HFFc6 (cell line): Measurements from ENCODE around the gene LRRC1. TPM values are rescaled to one million over a fixed set of nuclear protein-coding genes. Genes with fewer than 3 reads are reported as not detected.

Experiments
- DNase-seq: peaks from one replicate; pipeline ENCODE4 v3.0.0-alpha.2; 2018
- H3K27ac Mint-ChIP-seq: 2 replicates; pipeline ENCODE4 v1.8.0; 2020; ENCODE audit warnings: mild to moderate bottlenecking, mixed read lengths
- H3K27me3 Mint-ChIP-seq: 2 replicates; pipeline ENCODE4 v1.8.0; 2021; ENCODE audit warnings: mild to moderate bottlenecking, moderate library complexity, mixed read lengths; ENCODE audit not compliant: insufficient read depth
- H3K36me3 Mint-ChIP-seq: 2 replicates; pipeline ENCODE4 v1.8.0; 2021; ENCODE audit warnings: low read depth, mixed read lengths
- H3K4me1 Mint-ChIP-seq: 2 replicates; pipeline ENCODE4 v1.8.0; 2020; ENCODE audit warnings: low read depth, mixed read lengths
- H3K4me3 Mint-ChIP-seq: 2 replicates; pipeline ENCODE4 v1.8.0; 2020; ENCODE audit warnings: mild to moderate bottlenecking, moderate library complexity, mixed read lengths
- H3K9me3 Mint-ChIP-seq: 2 replicates; pipeline ENCODE4 v1.8.0; 2020; ENCODE audit warnings: mild to moderate bottlenecking, mixed read lengths
- total RNA-seq, 6 experiments: library from RNA; stranded (reverse); fragmentation: NEBNext Ultra II Directional; extraction: Animal tissue kit (Norgen Biotek cat#: 25700); gene quantifications; 2 replicates in 1 of 6; 3 replicates in 5 of 6; pipeline ENCODE4 v1.2.3, GENCODE V29; 2021
- TF ChIP-seq, protein P1 (sequence below): fragments of 200-600 bp; sonication (generic); IDR thresholded peaks from 2 replicates; pipeline ENCODE4 v1.5.0; 2021; ENCODE audit warnings: antibody characterized with exemption, mild to moderate bottlenecking

The LRRC1 gene
- total RNA-seq, 6 experiments from 2014 or later: 9.3 to 12.0 (median 10.8) TPM

- H3K4me1 Mint-ChIP-seq: peaks cover 72% of the 10 kb centered on the region
- TF ChIP-seq, protein P1, sequence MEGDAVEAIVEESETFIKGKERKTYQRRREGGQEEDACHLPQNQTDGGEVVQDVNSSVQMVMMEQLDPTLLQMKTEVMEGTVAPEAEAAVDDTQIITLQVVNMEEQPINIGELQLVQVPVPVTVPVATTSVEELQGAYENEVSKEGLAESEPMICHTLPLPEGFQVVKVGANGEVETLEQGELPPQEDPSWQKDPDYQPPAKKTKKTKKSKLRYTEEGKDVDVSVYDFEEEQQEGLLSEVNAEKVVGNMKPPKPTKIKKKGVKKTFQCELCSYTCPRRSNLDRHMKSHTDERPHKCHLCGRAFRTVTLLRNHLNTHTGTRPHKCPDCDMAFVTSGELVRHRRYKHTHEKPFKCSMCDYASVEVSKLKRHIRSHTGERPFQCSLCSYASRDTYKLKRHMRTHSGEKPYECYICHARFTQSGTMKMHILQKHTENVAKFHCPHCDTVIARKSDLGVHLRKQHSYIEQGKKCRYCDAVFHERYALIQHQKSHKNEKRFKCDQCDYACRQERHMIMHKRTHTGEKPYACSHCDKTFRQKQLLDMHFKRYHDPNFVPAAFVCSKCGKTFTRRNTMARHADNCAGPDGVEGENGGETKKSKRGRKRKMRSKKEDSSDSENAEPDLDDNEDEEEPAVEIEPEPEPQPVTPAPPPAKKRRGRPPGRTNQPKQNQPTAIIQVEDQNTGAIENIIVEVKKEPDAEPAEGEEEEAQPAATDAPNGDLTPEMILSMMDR: no peak
- peaks cover 9% of the 10 kb centered on the region for H3K36me3 Mint-ChIP-seq
- H3K27ac Mint-ChIP-seq: no peak overlapping the region
- peak overlapping the region; percentile 100 for H3K4me3 Mint-ChIP-seq
- no peaks in the 10 kb centered on the region for H3K9me3 Mint-ChIP-seq
- no peak for DNase-seq
- peaks cover 3% of the 10 kb centered on the region for H3K27me3 Mint-ChIP-seq
Observed at GRCh38 chr6:53796451-53796780, 1.6 kb downstream of the LRRC1 start.

GRCh38 chr6:53796791-53797190 is 2.0 kb downstream of the LRRC1 start:
- H3K27ac Mint-ChIP-seq: no peak overlapping the region
- peaks cover 69% of the 10 kb centered on the region for H3K4me1 Mint-ChIP-seq
- no peak for DNase-seq
- TF ChIP-seq, protein P1: no peak
- H3K4me3 Mint-ChIP-seq: peak overlapping the region; percentile 100
- peaks cover 3% of the 10 kb centered on the region for H3K27me3 Mint-ChIP-seq
- no peaks in the 10 kb centered on the region for H3K9me3 Mint-ChIP-seq
- peaks cover 9% of the 10 kb centered on the region for H3K36me3 Mint-ChIP-seq

GRCh38 chr6:53797304-53797703 is 2.5 kb downstream of the LRRC1 start:
- Mint-ChIP-seq H3K36me3 (peaks cover 9% of the 10 kb centered on the region), H3K4me1 (peaks cover 69% of the 10 kb centered on the region)

DNA sequence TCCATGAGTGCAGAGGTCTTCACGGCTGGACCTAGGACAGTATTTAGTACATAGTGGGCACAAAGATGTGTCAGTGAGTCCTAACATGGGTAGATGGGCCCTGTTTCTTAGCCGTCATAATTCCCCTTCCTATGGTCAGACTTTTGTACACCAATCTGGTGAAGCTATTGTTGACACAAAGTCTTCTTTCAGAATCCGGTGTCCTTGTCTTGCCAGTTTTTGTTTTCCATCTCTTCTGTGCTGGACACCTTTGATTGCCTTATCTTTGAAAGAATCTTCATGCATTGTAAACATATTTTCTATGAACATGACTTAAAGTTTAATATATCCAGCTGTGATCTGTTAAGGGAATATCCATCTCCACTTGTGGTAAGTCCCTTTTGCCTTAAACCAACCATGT is 4.5 kb downstream of the LRRC1 start:
- no peaks in the 10 kb centered on the region for H3K9me3 Mint-ChIP-seq
- peaks cover 9% of the 10 kb centered on the region for H3K36me3 Mint-ChIP-seq
- TF ChIP-seq, protein P1: no peak
- peaks cover 1% of the 10 kb centered on the region for H3K27me3 Mint-ChIP-seq
- H3K27ac Mint-ChIP-seq: no peak overlapping the region
- H3K4me3 Mint-ChIP-seq: no peak overlapping the region
- no peak for DNase-seq
- H3K4me1 Mint-ChIP-seq: peaks cover 71% of the 10 kb centered on the region

More at GRCh38 chr6:53797304-53797703, 2.5 kb downstream of the LRRC1 start:
- no peak for DNase-seq
- Mint-ChIP-seq H3K9me3 (no peaks in the 10 kb centered on the region), H3K27ac (no peak overlapping the region), H3K4me3 (no peak overlapping the region), H3K27me3 (peaks cover 3% of the 10 kb centered on the region)
- TF ChIP-seq, protein P1: no peak

- Mint-ChIP-seq H3K27me3 (no peaks in the 10 kb centered on the region; the same call in 1 of the 2 replicates), H3K9me3 (no peaks in the 10 kb centered on the region), H3K36me3 (peaks cover 9% of the 10 kb centered on the region), H3K4me1 (peaks cover 85% of the 10 kb centered on the region), H3K4me3 (no peak overlapping the region), H3K27ac (no peak overlapping the region)
- no peak for DNase-seq
- TF ChIP-seq, protein P1: no peak
Observed at GRCh38 chr6:53801022-53801421, 6.2 kb downstream of the LRRC1 start.

DNA sequence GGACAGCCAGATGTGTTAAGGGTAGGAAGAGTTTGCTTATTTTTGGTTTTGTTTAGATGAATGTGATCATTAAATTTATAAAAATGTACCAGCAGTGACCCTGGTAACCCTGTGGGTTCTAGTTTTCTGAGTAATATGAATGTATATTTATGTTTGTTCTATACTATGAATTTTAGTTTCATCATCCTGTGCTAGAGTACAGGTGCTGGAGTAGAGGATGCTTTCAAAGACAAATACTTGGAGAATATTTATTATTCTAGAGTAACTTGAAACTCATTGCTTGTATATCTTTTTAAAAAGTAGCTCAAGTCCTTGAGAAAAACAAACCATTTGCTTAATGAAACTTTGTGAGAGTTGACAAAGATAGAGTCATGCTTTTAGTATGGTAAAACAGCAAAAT is 7.8 kb downstream of the LRRC1 start:
- no peak for DNase-seq
- Mint-ChIP-seq H3K4me1 (peaks cover 71% of the 10 kb centered on the region), H3K9me3 (no peaks in the 10 kb centered on the region), H3K27ac (peak overlapping the region; percentile 53), H3K27me3 (no peaks in the 10 kb centered on the region; the same call in 1 of the 2 replicates), H3K4me3 (peak overlapping the region; percentile 56; the same call in 1 of the 2 replicates), H3K36me3 (peaks cover 9% of the 10 kb centered on the region)
- TF ChIP-seq, protein P1: no peak
